NCI-H2081 (cell line): ENCODE measurements around the gene SLC22A7.

Experiments
- DNase-seq, 2 experiments: peaks; one replicate each; lab custom pipeline; 2025; lab: John Stamatoyannopoulos, UW

SLC22A7 gene

GRCh38 chr6:43267619-43268354 lies 30.3 kb upstream of the SLC22A7 start:
- DNase-seq, result peak in 1 of 2 experiments; percentile 12

DNA sequence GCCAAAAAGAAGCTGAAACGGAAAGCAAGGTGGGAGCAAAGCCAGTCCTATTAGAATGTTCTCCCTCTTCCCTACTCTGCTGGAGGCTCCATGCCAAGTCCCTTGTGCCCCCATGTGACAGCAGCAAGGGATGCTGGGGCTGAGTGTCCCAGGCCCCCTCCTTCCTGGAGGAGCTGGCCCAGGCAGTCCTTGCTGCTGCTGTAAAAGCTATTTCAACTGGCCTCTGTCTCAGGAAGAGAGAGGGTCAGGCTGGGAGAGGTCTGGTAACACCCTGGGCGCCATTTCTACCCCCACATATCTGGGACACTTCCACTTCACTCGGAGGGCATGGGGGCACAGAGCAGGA lies 29.7 kb upstream of the SLC22A7 start:
- no peak for DNase-seq

DNA sequence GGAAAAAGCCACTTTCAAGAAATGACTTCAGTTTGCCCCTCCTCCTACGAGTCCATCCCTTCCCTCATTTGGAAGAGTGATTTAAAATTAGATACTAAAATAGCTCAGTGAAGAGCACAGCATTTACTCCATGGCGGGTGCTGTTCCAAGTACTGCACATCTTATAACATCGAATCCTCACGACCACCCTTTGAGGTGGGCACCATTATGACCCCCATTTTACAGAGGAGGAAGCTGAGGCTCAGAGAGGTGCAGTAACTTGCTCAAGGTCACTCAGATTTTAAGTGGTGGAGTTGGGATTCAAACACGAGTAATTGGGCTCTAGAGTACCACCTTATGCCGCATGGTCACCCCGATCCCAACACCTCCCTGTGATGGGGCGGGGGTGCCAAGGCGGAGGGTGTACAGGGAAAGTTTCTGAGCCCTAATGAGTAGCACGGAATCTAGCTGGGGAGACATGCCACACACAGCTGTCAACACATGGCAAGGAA lies 29.2 kb upstream of the SLC22A7 start:
- DNase-seq, result no peak

- no peak for DNase-seq
These were observed 28.6 kb upstream of the SLC22A7 start for GRCh38 chr6:43269273-43270007.

- no peak for DNase-seq
These were observed 26.8 kb upstream of the SLC22A7 start for GRCh38 chr6:43271103-43271815.

- DNase-seq, result no peak
These were observed 26.1 kb upstream of the SLC22A7 start for GRCh38 chr6:43271944-43272343.

DNA sequence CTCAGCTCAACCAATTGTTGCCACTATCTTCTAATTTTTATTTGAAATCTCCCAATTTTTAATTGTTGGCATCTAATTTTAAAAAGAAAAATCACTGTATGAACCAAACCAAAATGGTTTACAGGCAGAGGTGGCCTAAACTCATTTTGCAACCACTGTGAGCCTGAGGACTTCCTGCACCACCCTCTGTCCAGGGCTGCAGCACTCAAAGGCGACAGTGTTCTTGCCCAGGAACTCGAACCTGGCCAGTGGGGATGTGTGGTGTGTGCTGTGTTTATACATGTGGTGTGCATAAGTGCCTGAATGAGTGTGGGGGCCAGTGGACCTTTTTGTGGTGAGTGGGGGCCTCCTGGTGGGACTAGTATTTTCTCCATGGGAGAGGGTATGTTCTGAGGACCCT lies 24.4 kb upstream of the SLC22A7 start:
- DNase-seq, result no peak

DNA sequence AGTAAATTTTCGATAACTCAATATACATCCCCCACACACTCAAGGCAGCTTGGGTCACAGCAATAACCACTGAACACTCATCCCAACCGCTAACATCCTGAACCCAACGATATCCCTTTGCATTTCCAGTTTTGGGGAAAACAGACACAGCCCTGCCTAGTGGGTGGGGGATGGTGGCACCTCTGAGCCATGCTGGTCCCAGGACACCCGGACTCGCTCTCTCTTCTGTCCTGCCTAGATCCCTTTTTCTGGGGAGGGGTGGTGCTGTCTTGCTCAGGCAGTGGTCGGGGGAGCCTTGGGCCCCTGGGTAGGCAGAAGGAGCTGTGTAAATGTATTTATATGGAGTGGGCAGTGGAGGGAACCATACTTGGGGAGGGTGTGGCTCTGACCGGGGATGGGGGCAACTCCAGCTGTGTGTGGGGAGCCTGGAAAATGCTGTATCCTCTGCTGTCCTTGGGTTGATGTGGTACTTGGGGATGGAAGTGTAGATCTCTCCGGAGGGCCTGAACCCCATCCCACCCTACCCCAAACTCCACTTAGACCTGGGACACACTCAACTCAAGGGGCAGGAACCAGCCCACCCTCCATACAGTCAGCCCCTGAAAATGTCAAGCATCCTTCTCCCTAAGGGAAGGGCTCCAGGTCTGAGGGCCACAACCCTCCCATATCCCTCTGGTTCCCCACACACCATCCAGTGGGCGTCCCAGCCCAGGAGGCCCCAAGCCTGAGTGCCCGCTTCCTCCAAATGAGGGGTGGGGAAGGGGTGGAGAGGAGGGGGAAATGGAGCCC lies 23.7 kb upstream of the SLC22A7 start:
- no peak for DNase-seq

- no peak for DNase-seq
These were observed 23.0 kb upstream of the SLC22A7 start for GRCh38 chr6:43274916-43275597.

DNA sequence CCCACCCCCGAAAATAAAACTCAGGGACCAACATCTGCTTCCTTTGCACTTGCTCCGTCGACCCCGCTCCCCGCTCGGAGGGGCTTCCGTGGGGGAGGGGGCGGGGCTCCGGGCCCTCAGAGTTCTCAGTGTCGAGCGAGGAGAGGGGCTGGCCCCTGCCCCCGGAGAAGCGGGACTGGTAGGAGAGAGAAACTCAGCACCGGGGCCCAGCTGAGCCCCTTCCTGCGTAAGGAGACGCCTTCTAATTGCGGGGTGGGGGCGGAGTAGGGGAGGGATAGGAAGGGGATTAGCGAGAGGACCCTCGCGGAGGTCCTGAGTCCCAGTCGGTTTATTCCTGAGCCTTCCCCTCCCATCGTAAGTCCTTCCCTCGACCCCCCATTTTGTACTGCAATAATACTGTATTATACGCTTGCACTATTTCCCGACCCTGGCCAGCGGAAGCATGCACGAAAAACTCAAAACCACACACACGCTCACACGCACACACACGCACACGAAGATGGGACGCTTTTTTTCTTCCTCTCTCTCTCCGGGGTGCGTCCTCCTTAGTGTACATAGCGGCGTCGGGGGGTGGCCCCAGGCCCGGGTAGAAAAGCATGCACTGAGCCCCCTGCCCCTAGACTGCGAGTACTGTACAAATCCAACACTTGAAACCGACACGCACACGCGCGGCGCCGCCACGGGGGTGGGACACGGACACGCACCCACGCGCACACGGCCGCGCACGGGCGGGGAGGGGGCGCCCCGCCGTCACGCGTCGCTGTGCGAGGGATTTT lies 22.1 kb upstream of the SLC22A7 start:
- no peak for DNase-seq

DNA sequence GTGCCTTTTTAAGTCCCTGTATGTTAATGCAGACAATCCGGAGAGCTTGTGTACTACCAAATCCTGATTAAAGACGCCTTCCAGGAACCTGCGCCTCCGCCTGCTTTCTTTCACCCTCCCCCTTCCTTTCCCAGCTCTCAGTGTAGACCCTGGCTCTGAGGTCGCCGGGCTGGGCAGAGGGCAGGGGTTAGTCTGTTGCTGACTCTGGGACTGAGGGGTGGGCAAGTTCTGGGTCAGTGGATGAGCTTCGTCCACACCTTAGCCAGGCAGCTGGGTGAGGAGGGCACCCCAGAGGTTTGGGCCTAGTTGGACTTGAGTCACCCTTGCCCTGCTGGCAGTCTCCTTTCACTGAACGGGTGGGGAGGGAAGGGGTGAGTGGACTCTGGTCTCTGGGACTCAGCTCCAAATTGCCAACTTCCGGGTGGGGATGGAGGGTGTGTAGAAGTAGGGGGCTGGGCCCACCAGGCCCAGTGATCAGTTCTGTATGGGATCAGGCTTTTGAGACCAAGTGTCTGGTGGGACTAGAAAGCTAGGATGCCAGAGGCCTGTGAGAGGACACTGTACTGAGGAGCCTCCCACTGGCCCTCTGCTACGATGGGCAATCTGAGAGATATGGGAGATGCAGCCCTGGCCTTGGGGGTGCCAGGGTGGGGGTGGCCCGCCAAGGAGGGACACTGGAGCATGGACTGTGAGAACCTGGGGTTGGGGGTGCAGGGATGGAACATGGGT lies 21.3 kb upstream of the SLC22A7 start:
- no peak for DNase-seq

- no peak for DNase-seq
These were observed 20.8 kb upstream of the SLC22A7 start for GRCh38 chr6:43277306-43277642.

- no peak for DNase-seq
These were observed 20.2 kb upstream of the SLC22A7 start for GRCh38 chr6:43277643-43278523.

DNA sequence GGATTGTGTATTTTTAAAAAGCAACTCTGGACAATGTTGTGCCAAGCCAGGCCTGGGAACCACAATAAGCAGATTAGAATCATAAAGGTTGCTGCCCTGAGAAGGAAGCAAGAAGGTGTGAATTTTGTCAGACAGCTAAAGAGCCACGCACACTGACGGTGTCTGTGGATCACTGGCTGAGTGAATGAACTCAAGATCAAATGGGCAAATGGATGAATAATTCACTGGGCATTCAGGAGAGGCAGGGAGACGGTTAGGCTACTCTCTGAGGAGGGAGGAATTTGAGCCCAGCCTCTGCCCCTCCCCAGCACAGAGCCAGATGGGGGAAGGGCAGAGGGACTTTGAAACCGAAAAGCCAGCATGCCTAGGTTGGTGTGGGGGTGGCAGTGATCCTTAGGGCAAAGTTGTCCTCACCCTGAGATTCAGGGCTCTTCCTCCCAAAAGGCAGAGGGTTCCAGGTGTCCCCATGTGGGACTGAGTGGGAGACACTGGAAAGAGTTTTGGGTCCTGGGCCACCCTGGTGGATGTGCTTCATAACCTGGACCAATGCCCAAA lies 19.5 kb upstream of the SLC22A7 start:
- no peak for DNase-seq

GRCh38 chr6:43280234-43280633 lies 17.8 kb upstream of the SLC22A7 start:
- DNase-seq, result no peak

GRCh38 chr6:43282060-43282459 lies 16.0 kb upstream of the SLC22A7 start:
- DNase-seq, result no peak

DNA sequence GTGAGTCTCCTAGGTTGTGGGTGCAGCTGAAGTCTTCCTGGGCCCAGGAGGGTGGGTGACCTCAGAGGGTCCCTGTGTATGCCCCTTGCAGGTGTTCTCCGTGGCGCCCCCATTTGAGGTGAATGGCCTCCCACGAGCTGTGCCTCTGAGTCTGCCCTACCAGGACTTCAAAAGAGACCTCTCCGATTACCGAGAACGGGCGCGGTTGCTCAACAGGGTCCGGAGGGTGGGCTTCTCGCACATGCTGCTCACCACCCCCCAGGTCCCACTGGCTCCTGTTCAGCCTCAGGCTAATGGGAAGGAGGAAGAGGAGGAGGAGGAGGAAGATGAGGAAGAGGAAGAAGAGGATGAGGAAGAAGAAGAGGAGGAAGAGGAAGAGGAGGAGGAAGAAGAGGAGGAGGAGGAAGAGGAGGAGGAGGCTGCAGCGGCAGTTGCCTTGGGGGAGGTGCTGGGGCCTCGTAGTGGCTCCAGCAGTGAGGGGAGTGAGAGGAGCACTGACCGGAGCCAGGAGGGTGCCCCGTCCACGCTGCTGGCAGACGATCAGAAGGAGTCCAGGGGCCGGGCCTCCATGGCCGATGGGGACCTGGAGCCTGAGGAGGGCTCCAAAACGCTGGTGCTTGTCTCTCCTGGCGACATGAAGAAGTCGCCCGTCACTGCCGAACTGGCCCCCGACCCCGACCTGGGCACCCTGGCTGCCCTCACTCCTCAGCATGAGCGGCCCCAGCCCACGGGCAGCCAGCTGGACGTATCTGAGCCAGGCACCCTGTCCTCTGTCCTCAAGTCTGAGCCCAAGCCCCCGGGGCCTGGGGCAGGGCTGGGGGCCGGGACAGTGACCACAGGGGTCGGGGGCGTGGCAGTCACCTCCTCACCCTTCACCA lies 15.2 kb upstream of the SLC22A7 start:
- no peak for DNase-seq

GRCh38 chr6:43283514-43283901 lies 14.6 kb upstream of the SLC22A7 start:
- DNase-seq, result no peak
